GM19463 (cell line): ENCODE data around the gene CTSZ.
"Not testable (repeated sequence)": the region's sequence is repeated elsewhere in the genome, so short reads cannot be mapped to it uniquely, and the experiment has no call there.

ENCODE experiments used
- ATAC-seq: cut with Tn5 transposase; IDR thresholded peaks from one replicate; pipeline ENCODE4 v1.9.1; 2021; ENCODE audit warnings: mild to moderate bottlenecking, moderate library complexity; ENCODE audit not compliant: unreplicated experiment

CTSZ gene

GRCh38 chr20:58982406-58983114, 24.5 kb downstream of the CTSZ start:
- ATAC-seq: no peak

- peak; percentile 8 for ATAC-seq
These were observed 25.3 kb downstream of the CTSZ start for GRCh38 chr20:58981628-58982364.

- ATAC-seq: peak; percentile 76
These were observed 26.1 kb downstream of the CTSZ start, which contains the start of gene NELFCD for GRCh38 chr20:58980711-58981627. TSS of gene NELFCD (plus strand) at chr20:58981256. CDS start at chr20:58981310, 54 bp downstream.

- no peak for ATAC-seq
These were observed 28.5 kb downstream of the CTSZ start for GRCh38 chr20:58978351-58979190.

GRCh38 chr20:58976061-58976730, 30.9 kb downstream of the CTSZ start:
- ATAC-seq: no peak

GRCh38 chr20:58975353-58975752, 31.7 kb downstream of the CTSZ start:
- ATAC-seq: no peak

GRCh38 chr20:58973866-58974265, 33.2 kb downstream of the CTSZ start:
- ATAC-seq: no peak

GRCh38 chr20:58973179-58973578, 33.9 kb downstream of the CTSZ start:
- ATAC-seq: no peak

- ATAC-seq: no peak
These were observed 35.6 kb downstream of the CTSZ start for GRCh38 chr20:58971429-58971828.

GRCh38 chr20:58970146-58970545, 36.9 kb downstream of the CTSZ start:
- ATAC-seq: no peak

- no peak for ATAC-seq
These were observed 37.6 kb downstream of the CTSZ start for GRCh38 chr20:58969439-58969838.

GRCh38 chr20:58967652-58968429, 39.2 kb downstream of the CTSZ start:
- ATAC-seq: no peak

GRCh38 chr20:58965270-58966064, 41.6 kb downstream of the CTSZ start:
- ATAC-seq: no peak

- ATAC-seq: not testable (repeated sequence)
These were observed 43.1 kb downstream of the CTSZ start for GRCh38 chr20:58963922-58964321.

- no peak for ATAC-seq
These were observed 43.9 kb downstream of the CTSZ start for GRCh38 chr20:58963060-58963584.

- ATAC-seq: no peak
These were observed 47.4 kb downstream of the CTSZ start for GRCh38 chr20:58959652-58960051.

GRCh38 chr20:58956078-58956477, 51.0 kb downstream of the CTSZ start:
- no peak for ATAC-seq

GRCh38 chr20:58953050-58953449, 54.0 kb downstream of the CTSZ start:
- ATAC-seq: no peak
